ENCODE data around the gene TCF4. TPM values are rescaled to one million over a fixed set of nuclear protein-coding genes. Genes with fewer than 3 reads are reported as not detected.

The TCF4 gene
- total and polyA plus RNA-seq, 2 donors (not counting 1 experiment from before 2014, with no cell fraction given), result 68.5 to 353 TPM

GRCh38 chr18:55339990-55340389 is 248.0 kb downstream of the TCF4 start:
- H4K20me1 ChIP-seq (ENCODE audit: control insufficient read depth, insufficient read depth, low read length, poor library complexity, severe bottlenecking), result no peaks in the 10 kb centered on the region
- ATAC-seq (ENCODE audit: low read depth) (no peak), DNase-seq (no peak)
- peak overlapping the region; percentile 74 for H3K4me2 ChIP-seq (replicated peaks; ENCODE audit: low read depth, low read length, poor library complexity, severe bottlenecking)
- H2AFZ ChIP-seq (ENCODE audit: insufficient read depth, low read depth, low read length, poor library complexity, severe bottlenecking), result peak overlapping the region; percentile 76
- no peak for TF ChIP-seq CTCF (IDR thresholded peaks at IDR 0.05)
- no peak for TF ChIP-seq EZH2 (IDR thresholded peaks at IDR 0.05; ENCODE audit: borderline replicate concordance, insufficient read depth, low read depth, low read length, poor library complexity, severe bottlenecking)
- peaks cover 2% of the 10 kb centered on the region for H3K9me3 Mint-ChIP-seq (ENCODE audit: insufficient read depth)
- H3K9ac ChIP-seq (ENCODE audit: low read length), result peak overlapping the region; percentile 44
- no peaks in the 10 kb centered on the region for H3K79me2 ChIP-seq (ENCODE audit: control insufficient read depth, insufficient read depth, low read length)
- H3K4me3 ChIP-seq (ENCODE audit: control extremely low read depth in 1 of 5, extremely low read depth in 1 of 5, insufficient read depth in 1 of 5, low read depth in 2 of 5, low read length in 4 of 5), result no peak overlapping the region
- no peak overlapping the region for H3K27ac Mint-ChIP-seq
- 93% methylated on average over 6 of the region's 7 CpGs for WGBS (ENCODE audit: insufficient coverage)
- intact Hi-C loops (cut with micrococcal nuclease), result loop anchor here (5.0 kb wide), 1 partner anchor 103 kb away; no protein-coding TSS in a partner anchor
- H3K4me1 Mint-ChIP-seq, result peaks cover 38% of the 10 kb centered on the region
- no peaks in the 10 kb centered on the region for H3K27me3 ChIP-seq (replicated peaks in 1 of 4; ENCODE audit: control extremely low read depth in 1 of 4, control insufficient read depth in 3 of 4, insufficient read depth in 4 of 4, low read length in 3 of 4)
- POLR2A ChIA-PET, result no interaction called here
- no peak overlapping the region for H3K4me3 Mint-ChIP-seq
- CTCF ChIA-PET, result interaction anchor here (0.6 kb wide), 1 partner anchor 22 kb away, joined by 4 read pairs; no protein-coding TSS in a partner anchor
- H3K9me3 ChIP-seq (ENCODE audit: control extremely low read depth in 1 of 3, control insufficient read depth in 2 of 3, insufficient read depth in 1 of 3, low read length in 2 of 3), result no peaks in the 10 kb centered on the region
- H3K27ac ChIP-seq (ENCODE audit: low read length in 2 of 2), result no peak overlapping the region
- no peaks in the 10 kb centered on the region for H3K36me3 ChIP-seq (replicated peaks in 1 of 2; ENCODE audit: control extremely low read depth in 1 of 2, control insufficient read depth in 1 of 2, extremely low read depth in 1 of 2, insufficient read depth in 2 of 2, low read length in 1 of 2)
- H3K27me3 Mint-ChIP-seq, result no peaks in the 10 kb centered on the region
- peaks cover 23 to 27% of the 10 kb centered on the region in 2 donors for H3K4me1 ChIP-seq (ENCODE audit: control insufficient read depth in 2 of 2, insufficient read depth in 2 of 2, low read length in 2 of 2)

- Histone ChIP-seq H3K79me2 (ENCODE audit: control insufficient read depth, insufficient read depth, low read length) (no peaks in the 10 kb centered on the region), H3K9ac (ENCODE audit: low read length) (peak overlapping the region; percentile 44), H3K4me1 (ENCODE audit: control insufficient read depth in 2 of 2, insufficient read depth in 2 of 2, low read length in 2 of 2) (peaks cover 23 to 27% of the 10 kb centered on the region in 2 donors), H3K9me3 (ENCODE audit: control extremely low read depth in 1 of 3, control insufficient read depth in 2 of 3, insufficient read depth in 1 of 3, low read length in 2 of 3) (no peaks in the 10 kb centered on the region), H3K4me3 (ENCODE audit: control extremely low read depth in 1 of 5, extremely low read depth in 1 of 5, insufficient read depth in 1 of 5, low read depth in 2 of 5, low read length in 4 of 5) (peak overlapping the region in 2 of 5 experiments; percentile 7 to 56), H2AFZ (ENCODE audit: insufficient read depth, low read depth, low read length, poor library complexity, severe bottlenecking) (peak overlapping the region; percentile 76), H3K4me2 (replicated peaks; ENCODE audit: low read depth, low read length, poor library complexity, severe bottlenecking) (peak overlapping the region; percentile 74), H3K36me3 (replicated peaks in 1 of 2; ENCODE audit: control extremely low read depth in 1 of 2, control insufficient read depth in 1 of 2, extremely low read depth in 1 of 2, insufficient read depth in 2 of 2, low read length in 1 of 2) (no peaks in the 10 kb centered on the region), H3K27ac (ENCODE audit: low read length in 2 of 2) (peak overlapping the region; percentile 28 to 84), H4K20me1 (ENCODE audit: control insufficient read depth, insufficient read depth, low read length, poor library complexity, severe bottlenecking) (no peaks in the 10 kb centered on the region), H3K27me3 (replicated peaks in 1 of 4; ENCODE audit: control extremely low read depth in 1 of 4, control insufficient read depth in 3 of 4, insufficient read depth in 4 of 4, low read length in 3 of 4) (no peaks in the 10 kb centered on the region)
- intact Hi-C loops (cut with micrococcal nuclease), result loop anchor here (5.0 kb wide), 1 partner anchor 102 kb away; no protein-coding TSS in a partner anchor
- TF ChIP-seq EZH2 (IDR thresholded peaks at IDR 0.05; ENCODE audit: borderline replicate concordance, insufficient read depth, low read depth, low read length, poor library complexity, severe bottlenecking), result no peak
- peak; percentile 20 for TF ChIP-seq CTCF (IDR thresholded peaks at IDR 0.05)
- ChIA-PET POLR2A (no interaction called here), CTCF (no interaction called here)
- peak overlapping the region; percentile 57 for H3K27ac Mint-ChIP-seq
- ATAC-seq (ENCODE audit: low read depth) (no peak), DNase-seq (peak; percentile 31)
- peaks cover 38% of the 10 kb centered on the region for H3K4me1 Mint-ChIP-seq
- peaks cover 2% of the 10 kb centered on the region for H3K9me3 Mint-ChIP-seq (ENCODE audit: insufficient read depth)
- 34% methylated on average over 6 of the region's 8 CpGs for WGBS (ENCODE audit: insufficient coverage)
- H3K27me3 Mint-ChIP-seq, result no peaks in the 10 kb centered on the region
- peak overlapping the region; percentile 68 for H3K4me3 Mint-ChIP-seq
Measured at GRCh38 chr18:55338978-55339650, 248.9 kb downstream of the TCF4 start.

All from B cell (primary cell).